Fibroblast of lung (primary cell): ENCODE results near the gene CALHM1. TPM values are rescaled to one million over a fixed set of nuclear protein-coding genes. Genes with fewer than 3 reads are reported as not detected.

Experiments
- DNase-seq, 2 donors: peaks; one replicate each; pipeline versions ENCODE4 v3.0.0 to v3.0.0-alpha.2; 2010; ENCODE audit warnings: low read depth in 2 of 2
- H2AFZ ChIP-seq: 2 replicates; pipeline ENCODE4 v1.5.1; 2012; ENCODE audit warnings: low read length, control low read depth, inconsistent platforms
- H3K27ac ChIP-seq: 2 replicates; pipeline ENCODE4 v1.5.1; 2011; ENCODE audit warnings: low read length, control low read depth; ENCODE audit not compliant: insufficient read depth
- H3K27me3 ChIP-seq: 2 replicates; pipeline ENCODE4 v1.5.1; 2011; ENCODE audit warnings: mild to moderate bottlenecking, low read length; ENCODE audit not compliant: control insufficient read depth, insufficient read depth
- H3K36me3 ChIP-seq: 2 replicates; pipeline ENCODE4 v1.5.1; 2011; ENCODE audit warnings: low read length; ENCODE audit not compliant: control insufficient read depth, insufficient read depth
- H3K4me1 ChIP-seq: 2 replicates; pipeline ENCODE4 v1.5.1; 2011; ENCODE audit warnings: low read length; ENCODE audit not compliant: control insufficient read depth, insufficient read depth; ENCODE audit errors: extremely low read depth
- H3K4me2 ChIP-seq: 2 replicates; pipeline ENCODE4 v1.5.1; 2011; ENCODE audit warnings: low read length, control low read depth; ENCODE audit not compliant: insufficient read depth; ENCODE audit errors: extremely low read depth
- H3K4me3 ChIP-seq, 4 experiments: fragments of 200-600 bp in 1 of 4; sonication (generic) in 1 of 4; replicated peaks in 1 of 4; 2 replicates each; pipeline ENCODE4 v1.5.1; 2011 to 2016; ENCODE audit warnings: low read length in 4 of 4, low read depth in 3 of 4, mild to moderate bottlenecking in 3 of 4, control low read depth in 2 of 4, inconsistent platforms in 1 of 4, mixed read lengths in 1 of 4; ENCODE audit not compliant: insufficient read depth in 1 of 4; ENCODE audit errors: control extremely low read depth in 1 of 4
- H3K79me2 ChIP-seq: 2 replicates; pipeline ENCODE4 v1.5.1; 2012; ENCODE audit warnings: mild to moderate bottlenecking, low read length, inconsistent platforms; ENCODE audit not compliant: control insufficient read depth, insufficient read depth
- H3K9ac ChIP-seq: 2 replicates; pipeline ENCODE4 v1.5.1; 2011; ENCODE audit warnings: mild to moderate bottlenecking, low read length, control low read depth; ENCODE audit not compliant: insufficient read depth
- H3K9me3 ChIP-seq: 2 replicates; pipeline ENCODE4 v1.5.1; 2012; ENCODE audit warnings: low read depth, low read length; ENCODE audit not compliant: control insufficient read depth, insufficient read depth
- H4K20me1 ChIP-seq: 2 replicates; pipeline ENCODE4 v1.5.1; 2011; ENCODE audit warnings: low read length; ENCODE audit not compliant: control insufficient read depth, insufficient read depth; ENCODE audit errors: extremely low read depth
- CTCF ChIP-seq, 2 donors: IDR thresholded peaks in 1 of 2; conservative IDR thresholded peaks in 1 of 2; 1 replicate in 1 of 2; 2 replicates in 1 of 2; pipeline ENCODE4 v1.5.1; 2011 to 2012; ENCODE audit warnings: low read length in 2 of 2, control low read depth in 1 of 2, inconsistent platforms in 1 of 2, low read depth in 1 of 2, mild to moderate bottlenecking in 1 of 2
- EZH2 ChIP-seq: IDR thresholded peaks from 2 replicates; pipeline ENCODE4 v1.5.1; 2012; ENCODE audit warnings: low read length, control low read depth, mild to moderate bottlenecking; ENCODE audit errors: missing control alignments
- polyA plus RNA-seq, 2 donors: library from polyadenylated mRNA; depleted of rRNA in 1 of 2; stranded (reverse) in 1 of 2; unstranded in 1 of 2; fragments of >200 nt; gene quantifications; 2 replicates each; pipeline ENCODE4 v1.2.1, GENCODE V29; 2011 to 2012; ENCODE audit warnings: missing spikeins in 1 of 2
- total RNA-seq: library from RNA; depleted of rRNA; stranded (reverse); fragments of >200 nt; gene quantifications from 2 replicates; pipeline ENCODE4 v1.2.1, GENCODE V29; 2014

The CALHM1 gene
- total and polyA plus RNA-seq, 2 donors (not counting 1 experiment from before 2014, with no cell fraction given) = not detected

GRCh38 chr10:103465411-103466179 is 6.9 kb upstream of the CALHM1 start:
- H3K4me3 ChIP-seq = no peak overlapping the region
- H3K4me1 ChIP-seq = no peaks in the 10 kb centered on the region
- no peaks in the 10 kb centered on the region for H3K9me3 ChIP-seq
- H3K27me3 ChIP-seq = no peaks in the 10 kb centered on the region
- H3K9ac ChIP-seq = no peak overlapping the region
- no peaks in the 10 kb centered on the region for H4K20me1 ChIP-seq
- no peak overlapping the region for H3K4me2 ChIP-seq
- no peaks in the 10 kb centered on the region for H3K36me3 ChIP-seq
- TF ChIP-seq CTCF (conservative IDR thresholded peaks at IDR 0.05 in 1 of 2, IDR thresholded peaks at IDR 0.05 in 1 of 2; ENCODE audit: low read depth in 1 of 2, low read length in 2 of 2) (no peak), EZH2 (no peak)
- no peak overlapping the region for H3K27ac ChIP-seq
- DNase-seq = no peak
- H2AFZ ChIP-seq = no peak overlapping the region
- H3K79me2 ChIP-seq = no peaks in the 10 kb centered on the region

GRCh38 chr10:103463499-103463898 is 4.8 kb upstream of the CALHM1 start:
- Histone ChIP-seq H3K27me3 (no peaks in the 10 kb centered on the region), H3K4me2 (no peak overlapping the region), H3K9me3 (no peaks in the 10 kb centered on the region), H3K4me1 (no peaks in the 10 kb centered on the region), H3K36me3 (no peaks in the 10 kb centered on the region), H2AFZ (no peak overlapping the region), H3K4me3 (no peak overlapping the region), H4K20me1 (no peaks in the 10 kb centered on the region), H3K27ac (no peak overlapping the region), H3K79me2 (no peaks in the 10 kb centered on the region), H3K9ac (no peak overlapping the region)
- TF ChIP-seq CTCF (conservative IDR thresholded peaks at IDR 0.05 in 1 of 2, IDR thresholded peaks at IDR 0.05 in 1 of 2; ENCODE audit: low read depth in 1 of 2, low read length in 2 of 2) (no peak), EZH2 (no peak)
- DNase-seq = peak; percentile 9 to 14

GRCh38 chr10:103459615-103460014 is 915 bp upstream of the CALHM1 start:
- TF ChIP-seq EZH2 (no peak), CTCF (conservative IDR thresholded peaks at IDR 0.05 in 1 of 2, IDR thresholded peaks at IDR 0.05 in 1 of 2; ENCODE audit: low read depth in 1 of 2, low read length in 2 of 2) (no peak)
- no peak overlapping the region for H3K4me2 ChIP-seq
- H3K36me3 ChIP-seq = no peaks in the 10 kb centered on the region

More at GRCh38 chr10:103459615-103460014, 915 bp upstream of the CALHM1 start:
- Histone ChIP-seq H4K20me1 (no peaks in the 10 kb centered on the region), H3K79me2 (no peaks in the 10 kb centered on the region), H2AFZ (no peak overlapping the region), H3K9me3 (no peaks in the 10 kb centered on the region), H3K4me3 (no peak overlapping the region), H3K4me1 (no peaks in the 10 kb centered on the region), H3K27ac (no peak overlapping the region), H3K9ac (no peak overlapping the region), H3K27me3 (no peaks in the 10 kb centered on the region)
- DNase-seq = no peak
